K562 (cell line): ENCODE results near the gene ZDHHC5. TPM values are rescaled to one million over a fixed set of nuclear protein-coding genes. Genes with fewer than 3 reads are reported as not detected.
A peak's percentile ranks its signal among the peaks of the same experiment; 100 is the strongest.
"Not testable (repeated sequence)": the region's sequence is repeated elsewhere in the genome, so short reads cannot be mapped to it uniquely, and the experiment has no call there.

Experiments used
- ATAC-seq: fragments of 200-7000 bp; cut with Tn5 transposase; 3 replicates; pipeline ENCODE4 v1.9.1; 2020; ENCODE audit warnings: moderate library complexity
- BruUV-seq: library from RNA; stranded (reverse); fragments of 400-500 nt; replicated peaks from 2 replicates; lab custom pipeline; 2021; lab: Mats Ljungman, UMichigan
- CTCF ChIA-PET: fragments of 300-600 bp; formaldehyde crosslinking; extraction: SDS; loops from one replicate; lab custom pipeline; 2021; ENCODE audit warnings: low intra/inter-chr PET ratio; lab: Yijun Ruan, JAX
- POLR2A ChIA-PET: fragments of 300-600, 350-650 bp; sonication (Branson Sonifier 250); formaldehyde crosslinking; extraction: SDS; loops from one replicate; lab custom pipeline; 2021; ENCODE audit warnings: antibody characterized with exemption, inconsistent platforms; lab: Yijun Ruan, JAX
- DNase-seq, 4 experiments: peaks; one replicate each; pipeline versions ENCODE4 v3.0.0 to v3.0.0-alpha.2; 2011 to 2018; ENCODE audit warnings: low spot score in 3 of 4, mixed read lengths in 3 of 4; ENCODE audit errors: extremely low read depth in 1 of 4
- FAIRE-seq: peaks from 2 replicates; lab custom pipeline; 2011; peaks lifted over from hg19 to GRCh38; lab: Jason Lieb, UNC
- H2AFZ ChIP-seq: 2 replicates; pipeline ENCODE4 v1.6.0; 2011; ENCODE audit warnings: low read depth, low read length, control low read depth, inconsistent platforms
- H3K27ac ChIP-seq: fragments of 200-600 bp; 3 replicates; pipeline ENCODE4 v1.8.0; 2011; ENCODE audit warnings: low read depth, mild to moderate bottlenecking, control low read depth, inconsistent platforms, low read length, moderate library complexity, mixed read lengths; ENCODE audit errors: extremely low read depth
- H3K27me3 ChIP-seq, 2 experiments: fragments of 300-600 bp in 1 of 2; 2 replicates in 1 of 2; 3 replicates in 1 of 2; pipeline versions ENCODE4 v1.6.0 to v1.8.0; 2011; ENCODE audit warnings: inconsistent platforms in 2 of 2, low read length in 2 of 2, mild to moderate bottlenecking in 1 of 2, mixed read lengths in 1 of 2, moderate library complexity in 1 of 2; ENCODE audit not compliant: control insufficient read depth in 2 of 2, insufficient read depth in 2 of 2
- H3K36me3 ChIP-seq: fragments of 300-600 bp; 3 replicates; pipeline ENCODE4 v1.8.0; 2011; ENCODE audit warnings: mild to moderate bottlenecking, low read length, inconsistent platforms; ENCODE audit not compliant: control insufficient read depth, insufficient read depth
- H3K4me1 ChIP-seq, 2 experiments: fragments of 200-600 bp in 1 of 2; replicated peaks in 1 of 2; 2 replicates in 1 of 2; 3 replicates in 1 of 2; pipeline versions ENCODE4 v1.5.1 to v1.8.0; 2011; ENCODE audit warnings: inconsistent platforms in 2 of 2, low read length in 2 of 2, mild to moderate bottlenecking in 1 of 2, mixed read lengths in 1 of 2, moderate library complexity in 1 of 2; ENCODE audit not compliant: control insufficient read depth in 2 of 2, insufficient read depth in 2 of 2
- H3K4me2 ChIP-seq: 2 replicates; pipeline ENCODE4 v1.6.1; 2011; ENCODE audit warnings: low read length, control low read depth, inconsistent platforms, mixed read lengths; ENCODE audit not compliant: insufficient read depth
- H3K4me3 ChIP-seq: fragments of 200-600 bp; sonication (generic), shearing (Covaris generic); 2 replicates; pipeline ENCODE4 v1.5.1; 2016; ENCODE audit warnings: control low read depth, inconsistent platforms
- H3K79me2 ChIP-seq: fragments of 200-600 bp; 3 replicates; pipeline ENCODE4 v1.8.0; 2011; ENCODE audit warnings: low read length, inconsistent platforms; ENCODE audit not compliant: control insufficient read depth, insufficient read depth
- H3K9ac ChIP-seq, 2 experiments: 2 replicates each; pipeline versions ENCODE4 v1.6.0 to v1.6.1; 2011; ENCODE audit warnings: low read depth in 2 of 2, low read length in 2 of 2, control low read depth in 1 of 2, inconsistent platforms in 1 of 2, mild to moderate bottlenecking in 1 of 2, mixed read lengths in 1 of 2; ENCODE audit not compliant: insufficient read depth in 1 of 2
- H3K9me1 ChIP-seq: one replicate; pipeline ENCODE4 v1.6.0; 2011; ENCODE audit warnings: inconsistent platforms, mild to moderate bottlenecking, low read length, moderate library complexity; ENCODE audit not compliant: control insufficient read depth, insufficient read depth
- H3K9me3 ChIP-seq: replicated peaks from 2 replicates; pipeline ENCODE4 v1.5.1; 2011; ENCODE audit warnings: low read depth, low read length, inconsistent platforms; ENCODE audit not compliant: control insufficient read depth, insufficient read depth
- H4K20me1 ChIP-seq: replicated peaks from 2 replicates; pipeline ENCODE4 v1.6.1; 2011; ENCODE audit warnings: low read length, inconsistent platforms, mixed read lengths; ENCODE audit not compliant: control insufficient read depth, insufficient read depth
- MEIS2 ChIP-seq: fragments of 450-650 bp; IDR thresholded peaks from 2 replicates; pipeline ENCODE4 v1.6.1; 2014; ENCODE audit warnings: mild to moderate bottlenecking; ENCODE audit not compliant: partially characterized antibody
- SNIP1 ChIP-seq: fragments of 450-650 bp; IDR thresholded peaks from 2 replicates; pipeline ENCODE4 v1.7.1; 2017; ENCODE audit warnings: low read depth, mild to moderate bottlenecking
- WGBS: fragments of 100-300 bp; shearing (Covaris generic); methylation state at CpG from one replicate; pipeline ENCODE4 v1.1.6; 2016; ENCODE audit warnings: low coverage, mixed read lengths; ENCODE audit not compliant: insufficient coverage; ENCODE audit errors: missing lambda C conversion rate; 5-methylcytosine and 5-hydroxymethylcytosine counted together
- in situ Hi-C: fragments of 300-500 bp; cut with MboI; formaldehyde crosslinking; loops from 4 replicates; pipeline ENCODE4 v1.15.0; 2018; ENCODE audit warnings: inconsistent platforms, mixed read lengths
- intact Hi-C: fragments of 100-400 bp; cut with micrococcal nuclease; formaldehyde crosslinking; loops from 2 replicates; pipeline ENCODE4 v1.14.2; 2022
- polyA plus RNA-seq, 8 experiments: library from polyadenylated mRNA; depleted of rRNA in 4 of 8; stranded (reverse) in 5 of 8; unstranded in 3 of 8; fragments of >200 nt; fragmentation: Nextera tagmentation in 2 of 8; fragmentation: Illumina TruSeq in 1 of 8; extraction: Ambion mirVana in 2 of 8; extraction: Trizol in 1 of 8; gene quantifications; 2 replicates each; pipeline versions ENCODE4 v1.2.1 to v1.2.3, GENCODE V29; 2011 to 2014; ENCODE audit warnings: inconsistent platforms in 1 of 8, missing spikeins in 1 of 8
- total RNA-seq, 7 experiments: library from RNA; depleted of rRNA in 6 of 7; stranded (reverse); fragments of >200 nt in 6 of 7; fragmentation: Illumina TruSeq in 2 of 7; extraction: Trizol in 2 of 7; gene quantifications; 2 replicates each; pipeline versions ENCODE4 v1.2.1 to v1.2.3, GENCODE V29; 2011 to 2021; ENCODE audit warnings: low replicate concordance in 1 of 7

ZDHHC5 gene
- total and polyA plus RNA-seq, 9 of the 15 experiments (the other 6 are each of a cell fraction or from before 2014, with no cell fraction given) = 3.8 to 64.2 (median 35.9) TPM

DNA sequence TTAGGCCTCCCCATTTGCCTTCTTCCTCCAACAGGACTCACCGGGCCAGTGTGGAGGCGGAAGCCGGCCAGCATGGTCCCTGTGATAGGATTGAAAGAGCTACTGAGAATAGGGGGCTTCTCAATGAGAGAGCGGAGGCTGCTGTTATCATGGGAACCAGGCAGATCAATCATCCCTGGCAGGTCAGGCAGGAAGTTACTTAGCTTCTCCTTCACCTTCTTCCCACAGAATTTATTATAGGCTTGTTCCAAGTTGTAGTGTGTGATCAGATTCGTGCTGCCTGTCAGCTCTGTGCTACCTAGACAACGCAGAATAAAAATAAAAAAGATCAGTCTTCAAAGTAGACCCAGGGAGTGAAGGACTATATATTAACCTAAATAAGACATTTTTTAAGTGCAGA, 37.0 kb downstream of the ZDHHC5 start:
- Histone ChIP-seq H2AFZ (no peak overlapping the region), H3K9me3 (no peaks in the 10 kb centered on the region), H3K79me2 (peaks cover 6% of the 10 kb centered on the region; the same call in 1 of the 3 replicates), H3K4me3 (no peak overlapping the region), H3K9me1 (no peaks in the 10 kb centered on the region), H3K27me3 (no peaks in the 10 kb centered on the region), H3K36me3 (peaks cover 49% of the 10 kb centered on the region), H3K9ac (no peak overlapping the region), H4K20me1 (no peaks in the 10 kb centered on the region), H3K4me1 (no peaks in the 10 kb centered on the region), H3K4me2 (no peak overlapping the region), H3K27ac (no peak overlapping the region)
- no TSS peak for BruUV-seq
- in situ Hi-C loops = no loop called here
- FAIRE-seq (no peak), DNase-seq (no peak), ATAC-seq (no peak)
- CTCF ChIA-PET = no interaction called here
- no peak for TF ChIP-seq SNIP1
- peak; percentile 57 for TF ChIP-seq MEIS2
- intact Hi-C loops = no loop called here
- POLR2A ChIA-PET = no interaction called here
- 85% methylated on average over 6 of the region's 6 CpGs for WGBS

DNA sequence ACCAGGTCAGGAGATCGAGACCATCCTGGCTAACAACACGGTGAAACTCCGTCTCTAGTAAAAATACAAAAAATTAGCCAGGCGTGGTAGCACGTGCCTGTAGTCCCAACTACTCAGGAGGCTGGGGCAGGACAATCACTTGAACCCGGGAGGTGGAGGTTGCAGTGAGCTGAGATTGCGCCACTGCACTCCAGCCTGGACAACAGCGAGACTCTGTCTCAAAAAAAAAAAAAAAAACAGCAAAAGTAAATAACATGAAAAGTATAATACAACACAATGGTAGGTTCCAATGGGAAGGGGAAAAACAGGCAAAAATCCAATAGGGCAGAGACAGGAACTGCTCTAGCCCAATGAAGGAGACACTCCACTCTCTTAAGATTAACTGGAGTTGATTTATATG, 37.5 kb downstream of the ZDHHC5 start:
- in situ Hi-C loops, BruUV-seq, H3K4me1 ChIP-seq, intact Hi-C loops, H3K27ac ChIP-seq, ATAC-seq, H3K4me2 ChIP-seq, H3K9ac ChIP-seq, DNase-seq, H2AFZ ChIP-seq, H4K20me1 ChIP-seq, FAIRE-seq, H3K4me3 ChIP-seq, CTCF ChIA-PET, H3K9me1 ChIP-seq, H3K9me3 ChIP-seq, H3K27me3 ChIP-seq: not testable (repeated sequence)
- peaks cover 45% of the 10 kb centered on the region for H3K36me3 ChIP-seq
- H3K79me2 ChIP-seq = peaks cover 11% of the 10 kb centered on the region
- WGBS = 91% methylated on average over 7 of the region's 8 CpGs
- POLR2A ChIA-PET = interaction anchor here (0.6 kb wide), 1 partner anchor 27 kb away, joined by 3 read pairs; no protein-coding TSS in a partner anchor
